T follicular helper cell (primary cell): Measurements from ENCODE around the gene SPRING1.
"Not testable (repeated sequence)": the region's sequence is repeated elsewhere in the genome, so short reads cannot be mapped to it uniquely, and the experiment has no call there.

Experiments
- DNase-seq: peaks from one replicate; pipeline ENCODE4 v3.0.0-alpha.2; 2020; ENCODE audit warnings: low read depth
- total RNA-seq, 2 experiments: gene quantifications; one replicate each; lab custom pipeline; 2026; lab: John Stamatoyannopoulos, UW

Gene SPRING1
- 77.3 to 86.2 reads per million in 2 experiments for total RNA-seq

GRCh38 chr12:116737774-116738657 lies at the start of gene SPRING1, which contains the start of gene RNFT2:
SPRING1 (minus strand) TSS chr12:116738069; CDS start chr12:116737900, 169 bp downstream.
RNFT2 (plus strand) TSS chr12:116738315; CDS start chr12:116740498, 2,183 bp downstream.
- DNase-seq, result peak; percentile 98

GRCh38 chr12:116784238-116784612 lies 46.4 kb upstream of the SPRING1 start:
- DNase-seq, result no peak

- no peak for DNase-seq
Observed at GRCh38 chr12:116783525-116784237, 45.8 kb upstream of the SPRING1 start.

- no peak for DNase-seq
Observed at GRCh38 chr12:116780942-116781341, 43.1 kb upstream of the SPRING1 start.

- DNase-seq, result no peak
Observed at GRCh38 chr12:116779597-116779996, 41.7 kb upstream of the SPRING1 start.

GRCh38 chr12:116777245-116777644 lies 39.4 kb upstream of the SPRING1 start:
- DNase-seq, result no peak

- no peak for DNase-seq
Observed at GRCh38 chr12:116774020-116774419, 36.2 kb upstream of the SPRING1 start.

GRCh38 chr12:116773276-116773731 lies 35.4 kb upstream of the SPRING1 start:
- DNase-seq, result no peak

- DNase-seq, result no peak
Observed at GRCh38 chr12:116771651-116772050, 33.8 kb upstream of the SPRING1 start.

GRCh38 chr12:116766746-116767145 lies 28.9 kb upstream of the SPRING1 start:
- DNase-seq, result no peak

GRCh38 chr12:116766285-116766684 lies 28.4 kb upstream of the SPRING1 start:
- no peak for DNase-seq

GRCh38 chr12:116765271-116765670 lies 27.4 kb upstream of the SPRING1 start:
- no peak for DNase-seq

GRCh38 chr12:116761499-116761898 lies 23.6 kb upstream of the SPRING1 start:
- no peak for DNase-seq

GRCh38 chr12:116760622-116761020 lies 22.8 kb upstream of the SPRING1 start:
- no peak for DNase-seq

- DNase-seq, result peak; percentile 20
Observed at GRCh38 chr12:116759783-116760621, 22.1 kb upstream of the SPRING1 start.

- DNase-seq, result not testable (repeated sequence)
Observed at GRCh38 chr12:116754783-116755182, 16.9 kb upstream of the SPRING1 start.

GRCh38 chr12:116754097-116754496 lies 16.2 kb upstream of the SPRING1 start:
- DNase-seq, result not testable (repeated sequence)

- no peak for DNase-seq
Observed at GRCh38 chr12:116750298-116750697, 12.4 kb upstream of the SPRING1 start.

GRCh38 chr12:116749884-116750283 lies 12.0 kb upstream of the SPRING1 start:
- no peak for DNase-seq

- DNase-seq, result no peak
Observed at GRCh38 chr12:116745554-116745953, 7.7 kb upstream of the SPRING1 start.

GRCh38 chr12:116744766-116745165 lies 6.9 kb upstream of the SPRING1 start:
- DNase-seq, result no peak

- DNase-seq, result not testable (repeated sequence)
Observed at GRCh38 chr12:116742787-116743186, 4.9 kb upstream of the SPRING1 start.
